Measurements from ENCODE around the gene NTHL1.

The NTHL1 gene

DNA sequence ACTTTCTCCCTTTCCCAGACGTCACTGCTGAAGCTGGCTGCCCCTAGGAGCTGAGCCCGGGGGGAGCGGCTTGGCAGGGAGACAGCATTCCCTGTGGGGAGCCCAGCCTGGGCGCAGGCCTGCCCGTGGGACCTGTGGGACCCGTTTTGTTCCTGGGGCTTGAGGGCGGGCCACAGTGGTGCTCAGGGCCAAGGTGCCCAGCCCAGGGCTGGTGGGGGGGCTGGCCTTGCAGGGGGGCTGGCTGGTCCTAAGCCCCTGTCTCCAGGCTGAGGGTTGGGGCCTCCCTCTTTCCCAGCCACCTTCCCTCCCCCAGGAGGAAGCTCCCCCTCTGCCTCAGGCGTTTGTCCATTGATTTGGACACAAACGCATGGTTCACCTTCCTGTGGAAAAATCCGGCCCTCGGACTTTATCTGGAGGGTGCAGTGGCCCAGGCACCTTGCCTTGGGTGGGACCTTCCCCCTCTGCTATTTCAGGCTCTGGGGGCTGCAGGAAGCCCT lies 16.5 kb downstream of the NTHL1 start:
- in situ Hi-C loops (cut with MboI; ENCODE audit: low sequenced_read_pairs) = no loop called here

DNA sequence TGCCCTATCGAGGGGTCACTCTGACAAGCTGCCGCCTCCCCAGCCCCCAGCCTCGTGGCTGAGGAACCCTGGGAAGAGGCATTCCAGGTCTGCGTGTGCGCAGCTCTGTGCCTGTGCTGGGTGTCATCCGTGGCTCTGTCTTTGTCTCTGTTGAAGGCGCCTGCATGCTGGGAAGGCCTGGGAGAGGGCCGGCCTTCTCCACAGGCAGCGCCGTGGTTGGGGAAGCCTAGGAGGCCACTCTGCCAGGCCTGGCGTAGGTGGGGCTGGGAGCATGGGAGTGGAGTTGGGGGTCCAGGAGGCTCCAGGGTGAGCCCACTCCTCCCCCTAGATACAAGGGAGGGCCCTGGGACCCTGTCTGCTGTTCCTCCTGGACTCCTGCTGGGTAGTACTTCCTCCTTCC lies 17.6 kb downstream of the NTHL1 start:
- in situ Hi-C loops (cut with MboI; ENCODE audit: low sequenced_read_pairs) = no loop called here

DNA sequence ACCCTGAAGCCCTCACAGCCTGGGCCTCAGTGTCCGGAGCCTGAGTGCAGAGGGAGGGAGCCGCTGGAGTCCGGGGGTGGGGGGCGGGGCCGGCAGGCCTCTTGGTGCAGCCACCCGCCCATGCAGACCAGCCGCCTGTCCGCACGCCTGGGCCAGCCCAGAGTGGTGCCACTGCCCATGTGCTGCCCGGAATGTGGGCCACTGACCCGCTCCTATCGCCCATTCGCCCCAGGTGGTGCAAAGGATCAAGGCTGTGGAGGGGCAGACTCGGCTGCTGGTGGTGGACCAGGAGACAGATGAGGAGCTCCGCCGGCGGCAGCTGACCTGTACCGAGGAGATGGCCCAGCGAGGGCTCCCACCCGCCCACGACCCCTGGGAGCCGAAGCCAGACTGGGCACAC lies 18.3 kb downstream of the NTHL1 start:
- in situ Hi-C loops (cut with MboI; ENCODE audit: low sequenced_read_pairs) = no loop called here

DNA sequence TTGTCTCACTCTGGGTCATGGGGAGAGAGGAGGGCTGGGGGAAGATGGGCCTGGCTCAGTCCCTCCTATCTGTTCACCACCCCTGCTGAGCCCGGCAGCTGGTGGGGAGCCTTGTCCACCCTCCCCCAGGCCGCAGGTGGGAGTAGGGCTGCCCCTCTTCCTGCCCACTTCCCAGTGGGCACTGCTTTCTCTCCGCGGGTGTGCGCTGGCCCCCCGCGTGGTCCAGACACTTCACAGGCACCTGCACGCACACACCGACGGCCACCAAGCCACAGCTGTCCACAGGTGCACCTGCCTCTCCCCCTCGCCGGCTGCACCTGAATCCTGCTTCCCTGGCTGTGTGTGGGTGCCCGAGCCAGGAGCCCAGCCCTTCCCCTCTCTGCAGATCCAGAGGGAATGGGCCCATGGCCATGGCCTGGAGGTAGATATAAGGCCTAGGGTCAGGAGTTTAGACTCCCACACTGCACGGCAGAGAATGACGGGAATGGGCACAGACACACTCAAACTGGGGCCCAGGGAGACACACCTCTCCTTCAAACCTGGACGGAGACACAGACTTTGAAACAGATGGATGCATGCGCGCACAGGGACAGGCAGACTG lies 18.9 kb downstream of the NTHL1 start:
- in situ Hi-C loops (cut with MboI; ENCODE audit: low sequenced_read_pairs) = no loop called here

DNA sequence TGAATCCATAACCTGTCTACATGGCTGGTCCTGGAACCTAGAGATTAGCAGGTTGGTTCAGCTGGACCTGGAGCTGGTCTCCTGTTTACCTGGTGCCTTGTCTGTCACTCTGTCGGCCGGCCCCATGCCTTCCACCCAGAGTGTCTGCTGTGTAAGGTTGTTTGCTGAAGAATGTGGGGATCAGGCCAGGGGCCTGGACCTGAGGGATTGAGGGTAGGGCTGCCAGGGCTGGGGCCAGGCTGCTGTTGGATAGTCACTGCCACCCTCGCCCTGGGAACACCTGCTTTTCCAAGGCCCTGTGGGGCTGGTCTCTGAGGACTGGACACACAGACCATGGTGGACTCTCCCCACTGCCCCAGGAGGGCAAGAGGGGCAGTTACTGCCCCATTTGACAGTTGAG lies 19.5 kb downstream of the NTHL1 start:
- in situ Hi-C loops (cut with MboI; ENCODE audit: low sequenced_read_pairs) = no loop called here

DNA sequence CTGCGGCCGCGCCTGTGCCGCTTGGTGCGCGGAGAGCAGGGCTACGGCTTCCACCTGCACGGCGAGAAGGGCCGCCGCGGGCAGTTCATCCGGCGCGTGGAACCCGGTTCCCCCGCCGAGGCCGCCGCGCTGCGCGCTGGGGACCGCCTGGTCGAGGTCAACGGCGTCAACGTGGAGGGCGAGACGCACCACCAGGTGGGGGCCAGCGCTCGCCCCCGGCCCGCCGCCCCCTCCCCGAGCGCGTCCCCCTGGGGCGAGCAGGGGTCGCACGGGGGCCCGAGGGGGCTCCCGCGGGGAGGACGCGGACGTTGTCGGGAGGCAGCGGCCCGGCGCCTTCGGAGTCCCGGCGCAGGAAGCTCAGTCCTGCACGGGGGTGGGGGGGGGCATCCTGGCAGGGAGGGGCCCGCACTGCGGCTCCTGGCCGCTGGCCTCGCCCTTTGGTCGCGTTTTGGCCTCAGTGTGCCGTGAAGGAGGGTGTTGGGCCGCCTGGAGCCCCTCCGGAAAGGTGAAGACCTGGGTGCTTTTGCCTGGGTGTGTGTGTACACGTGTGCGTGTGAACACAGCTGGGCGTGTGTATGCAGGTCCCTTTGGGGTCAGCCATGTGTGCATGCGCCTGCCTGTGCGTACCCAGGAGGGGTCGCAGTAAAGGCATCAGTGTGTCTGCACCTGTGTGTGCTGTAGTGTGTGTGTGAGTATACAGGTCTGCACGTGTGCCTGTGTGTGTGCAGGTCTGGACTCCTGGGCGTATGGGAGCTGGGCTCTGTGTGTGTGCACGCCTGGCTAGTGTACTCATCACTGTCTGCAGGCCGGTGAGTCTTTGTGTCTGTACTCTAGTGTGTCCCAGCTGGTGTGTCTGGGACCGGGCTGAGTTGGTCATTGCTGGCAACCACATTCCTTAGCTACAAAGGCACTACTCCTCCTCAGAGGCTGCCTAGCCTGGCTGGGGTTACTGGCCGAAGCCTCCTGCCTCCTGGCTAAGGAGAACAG lies 20.3 kb downstream of the NTHL1 start:
- in situ Hi-C loops (cut with MboI; ENCODE audit: low sequenced_read_pairs) = no loop called here

DNA sequence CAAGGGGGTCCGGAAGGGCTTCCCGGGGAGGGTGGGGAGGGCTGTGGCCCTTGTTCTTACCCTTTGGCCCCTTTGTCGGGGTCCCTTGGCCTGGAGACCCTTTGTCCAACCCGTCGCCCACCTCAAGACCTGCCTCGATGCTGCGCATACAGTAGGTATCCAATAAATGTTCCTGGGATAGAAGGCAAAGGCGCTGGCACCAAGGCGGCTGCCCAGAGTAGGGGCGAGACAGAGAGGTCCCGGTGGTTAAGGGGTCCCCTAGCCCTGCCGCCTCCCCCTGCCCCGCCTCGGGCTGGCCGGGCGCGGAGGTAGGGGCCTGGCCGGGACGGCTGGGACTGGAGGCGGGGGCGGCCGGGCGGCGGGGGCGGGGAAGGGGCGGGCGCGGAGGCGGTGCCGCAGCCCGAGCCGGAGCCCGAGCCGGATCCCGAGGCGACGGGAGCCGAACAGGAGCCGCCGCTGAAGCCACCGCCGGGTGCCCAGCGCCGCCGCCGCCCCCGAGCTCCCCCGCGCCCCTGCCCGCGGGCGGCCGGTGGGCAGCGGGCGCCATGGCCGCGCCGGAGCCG lies 21.1 kb downstream of the NTHL1 start, which contains the start of gene NHERF2:
Gene NHERF2, plus strand, starts transcription at position 442 of the 563 bp plus-strand sequence. Its CDS starts 104 bp downstream, at position 546.
- in situ Hi-C loops (cut with MboI; ENCODE audit: low sequenced_read_pairs) = no loop called here

DNA sequence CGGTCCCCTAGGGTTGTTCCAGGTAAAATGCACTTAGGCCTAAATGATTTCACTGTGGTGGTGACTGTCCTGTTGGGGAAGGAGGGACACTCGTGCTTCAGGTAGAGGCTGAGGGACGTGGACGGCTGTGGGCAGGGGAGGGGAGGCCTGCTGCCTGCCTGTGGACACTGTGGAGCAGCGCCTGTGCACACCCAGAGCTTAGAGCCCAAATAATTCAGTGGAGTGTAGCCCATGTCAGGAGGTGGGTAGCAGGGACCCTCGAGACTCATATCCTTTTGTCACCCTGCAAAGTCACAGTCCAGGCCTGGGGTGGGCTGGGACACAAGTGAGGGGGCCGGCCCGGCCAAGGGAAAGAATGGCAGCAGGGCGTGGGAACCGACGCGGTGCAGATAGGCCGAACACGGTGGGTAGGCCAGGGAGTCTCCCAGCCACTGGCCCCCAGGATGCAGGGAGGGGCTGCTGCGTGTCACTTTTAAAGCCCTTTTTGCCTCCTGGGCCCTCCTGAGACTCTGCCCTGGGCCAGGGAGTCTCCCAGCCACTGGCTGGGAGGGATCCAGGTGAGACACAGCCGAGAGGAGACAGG lies 21.7 kb downstream of the NTHL1 start:
- in situ Hi-C loops (cut with MboI; ENCODE audit: low sequenced_read_pairs) = no loop called here

DNA sequence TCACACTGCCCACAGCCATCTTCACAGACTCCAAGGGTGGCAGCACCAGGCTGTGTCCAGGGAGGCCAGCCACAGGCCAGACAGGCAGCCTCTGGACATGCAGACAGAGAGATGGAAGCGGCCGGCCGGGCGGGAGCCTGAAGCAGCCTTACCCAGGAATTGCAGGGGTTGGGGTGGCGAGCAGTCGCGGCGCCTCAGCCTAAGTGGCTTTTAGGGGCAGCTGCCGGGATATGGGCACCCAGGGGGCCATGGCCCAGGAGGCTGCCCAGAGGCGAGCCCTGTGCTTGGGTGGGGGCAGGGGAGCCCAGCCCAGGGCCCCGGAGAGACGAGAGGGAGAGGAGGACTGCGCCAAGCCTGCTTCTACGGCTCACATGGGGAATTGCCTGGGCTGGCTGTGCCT lies 22.4 kb downstream of the NTHL1 start:
- in situ Hi-C loops (cut with MboI; ENCODE audit: low sequenced_read_pairs) = no loop called here

DNA sequence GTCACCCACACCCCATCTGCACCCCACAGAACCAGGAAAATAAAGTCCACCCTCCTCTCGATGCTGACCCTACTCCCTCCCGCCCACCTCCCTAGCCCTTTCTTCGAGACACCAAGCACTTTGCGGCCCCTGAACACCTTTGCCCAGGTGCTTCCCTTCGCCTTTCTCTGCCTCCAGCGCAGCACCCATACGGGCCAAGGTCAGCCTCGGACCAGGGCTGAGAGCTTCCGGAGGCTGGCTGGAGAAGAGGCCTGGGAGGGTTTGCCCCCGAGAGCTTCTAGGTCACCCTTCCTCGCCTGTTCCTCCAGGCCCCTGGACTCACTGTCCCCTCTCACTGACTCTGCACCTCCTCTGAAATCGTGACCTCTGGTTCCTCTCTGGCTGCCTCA lies 23.6 kb downstream of the NTHL1 start:
- in situ Hi-C loops (cut with MboI; ENCODE audit: low sequenced_read_pairs) = loop anchor here (25.0 kb wide), 1 partner anchor 113 kb away; the partner anchor contains the start of genes PKD1 and RAB26

DNA sequence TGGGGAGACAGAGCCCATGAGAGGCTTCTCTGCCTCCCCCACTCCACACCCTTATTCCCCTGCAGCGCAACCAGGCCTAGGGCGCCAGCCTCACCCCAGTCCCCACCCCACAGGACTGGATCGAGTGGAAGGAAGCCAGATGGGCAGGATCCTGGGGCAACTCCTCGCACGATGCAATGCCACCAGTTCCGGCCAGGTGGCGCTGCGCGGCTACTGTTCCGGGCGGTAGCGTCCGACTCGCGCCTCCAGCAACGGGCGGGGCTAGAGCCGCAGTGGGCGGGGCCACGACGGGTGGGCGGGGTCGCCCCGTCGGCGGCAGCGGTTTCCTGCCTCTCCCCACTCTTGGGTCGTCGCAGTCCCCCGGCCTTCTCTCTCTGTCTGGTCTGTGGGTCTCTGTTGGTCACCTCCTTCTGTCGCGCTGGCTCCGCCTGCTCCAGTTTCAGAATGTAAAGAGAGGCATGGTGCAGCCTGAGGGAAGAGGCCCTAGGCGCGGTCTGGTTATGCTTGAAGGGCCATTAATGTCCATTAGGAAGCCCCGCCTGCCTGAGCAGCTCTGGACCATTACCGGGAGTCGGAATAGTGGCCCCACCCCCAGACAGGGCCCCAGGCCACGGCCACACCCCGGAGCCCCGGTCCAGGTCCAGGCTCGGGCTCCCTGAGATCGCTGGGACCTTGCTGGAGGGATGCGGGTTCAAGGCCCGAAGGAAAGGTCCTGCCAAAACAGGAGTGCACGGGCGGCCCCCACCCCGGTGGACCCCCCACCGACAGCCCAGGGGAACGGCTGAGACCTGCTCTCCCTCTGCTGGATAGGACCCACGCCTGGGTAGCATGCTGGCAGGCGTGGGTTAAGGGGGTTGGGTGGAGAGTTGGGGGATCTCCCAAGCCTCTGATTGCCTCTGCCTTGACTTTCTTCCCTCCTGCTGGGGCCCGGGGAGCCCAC lies 24.3 kb downstream of the NTHL1 start:
- in situ Hi-C loops (cut with MboI; ENCODE audit: low sequenced_read_pairs) = loop anchor here (25.0 kb wide), 1 partner anchor 114 kb away; the partner anchor contains the start of genes PKD1 and RAB26

DNA sequence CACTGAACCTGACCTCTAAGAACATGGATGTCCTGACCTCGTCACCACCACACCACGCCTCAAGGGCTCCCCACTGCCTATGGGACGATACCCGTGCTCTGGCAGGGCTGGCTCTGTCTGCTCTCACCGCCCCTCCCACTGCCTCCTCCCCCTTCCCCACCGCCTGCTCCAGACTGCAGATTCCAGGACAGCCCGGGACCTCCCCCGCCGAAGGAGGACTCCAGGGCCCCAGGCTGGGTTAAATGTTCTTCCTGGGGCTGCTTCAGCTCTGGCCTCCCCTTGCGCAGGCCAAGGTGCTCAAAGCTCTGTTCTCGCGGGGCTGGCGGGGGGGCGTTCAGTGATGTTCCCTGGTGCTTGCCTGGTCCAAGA lies 24.9 kb downstream of the NTHL1 start:
- in situ Hi-C loops (cut with MboI; ENCODE audit: low sequenced_read_pairs) = loop anchor here (25.0 kb wide), 1 partner anchor 115 kb away; the partner anchor contains the start of genes PKD1 and RAB26

DNA sequence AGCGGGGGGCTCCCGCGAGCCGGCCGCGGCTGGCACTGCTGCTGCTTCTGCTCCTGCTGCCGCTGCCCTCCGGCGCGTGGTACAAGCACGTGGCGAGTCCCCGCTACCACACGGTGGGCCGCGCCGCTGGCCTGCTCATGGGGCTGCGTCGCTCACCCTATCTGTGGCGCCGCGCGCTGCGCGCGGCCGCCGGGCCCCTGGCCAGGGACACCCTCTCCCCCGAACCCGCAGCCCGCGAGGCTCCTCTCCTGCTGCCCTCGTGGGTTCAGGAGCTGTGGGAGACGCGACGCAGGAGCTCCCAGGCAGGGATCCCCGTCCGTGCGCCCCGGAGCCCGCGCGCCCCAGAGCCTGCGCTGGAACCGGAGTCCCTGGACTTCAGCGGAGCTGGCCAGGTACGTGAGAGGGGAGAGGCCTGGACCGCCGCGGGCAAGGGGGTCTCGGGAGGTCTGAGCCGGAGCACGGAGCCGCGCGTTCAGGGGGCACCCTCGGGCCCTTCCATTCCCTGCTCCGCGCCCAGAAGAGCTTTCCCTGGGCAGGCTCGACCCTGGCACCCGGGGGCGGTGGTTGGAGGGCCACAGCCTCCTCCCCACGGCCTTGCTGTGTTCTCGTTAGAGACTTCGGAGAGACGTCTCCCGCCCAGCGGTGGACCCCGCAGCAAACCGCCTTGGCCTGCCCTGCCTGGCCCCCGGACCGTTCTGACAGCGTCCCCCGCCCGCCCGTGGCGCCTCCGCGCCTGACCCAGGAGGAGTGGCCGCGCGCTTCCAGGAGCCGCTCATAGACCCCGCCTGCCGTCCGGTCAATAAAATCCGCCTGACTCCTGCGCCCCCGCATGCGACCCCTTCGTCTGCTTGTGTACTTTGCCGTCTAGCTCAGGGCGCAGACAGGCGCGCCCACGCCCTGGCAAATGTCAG lies 27.5 kb downstream of the NTHL1 start:
- in situ Hi-C loops (cut with MboI; ENCODE audit: low sequenced_read_pairs) = loop anchor here (25.0 kb wide), 1 partner anchor 117 kb away; the partner anchor contains the start of genes PKD1 and RAB26

DNA sequence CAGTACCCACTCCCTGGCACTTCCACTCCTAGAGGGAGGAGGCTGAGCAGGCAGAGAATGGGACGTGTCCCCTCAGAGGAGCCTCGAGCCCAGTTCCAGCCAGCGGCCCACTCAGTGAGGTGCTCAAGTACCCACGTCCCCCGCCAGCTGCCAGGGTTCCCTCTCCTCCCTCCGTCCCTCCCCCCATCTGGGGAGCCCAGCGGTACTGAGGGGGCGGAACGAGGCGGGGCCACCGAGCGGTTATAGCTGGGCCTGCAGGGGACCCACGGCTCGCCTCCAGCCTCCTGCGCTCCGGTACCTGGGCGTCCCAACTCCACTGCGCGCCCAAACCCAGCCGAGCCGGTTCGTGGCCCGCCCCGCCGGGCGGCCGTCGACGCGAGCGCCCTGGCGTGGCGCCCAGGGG lies 28.1 kb downstream of the NTHL1 start, which contains the start of gene NPW:
Gene NPW, plus strand, starts transcription at position 268 of the 403 bp plus-strand sequence.
- in situ Hi-C loops (cut with MboI; ENCODE audit: low sequenced_read_pairs) = loop anchor here (25.0 kb wide), 1 partner anchor 118 kb away; the partner anchor contains the start of genes PKD1 and RAB26

DNA sequence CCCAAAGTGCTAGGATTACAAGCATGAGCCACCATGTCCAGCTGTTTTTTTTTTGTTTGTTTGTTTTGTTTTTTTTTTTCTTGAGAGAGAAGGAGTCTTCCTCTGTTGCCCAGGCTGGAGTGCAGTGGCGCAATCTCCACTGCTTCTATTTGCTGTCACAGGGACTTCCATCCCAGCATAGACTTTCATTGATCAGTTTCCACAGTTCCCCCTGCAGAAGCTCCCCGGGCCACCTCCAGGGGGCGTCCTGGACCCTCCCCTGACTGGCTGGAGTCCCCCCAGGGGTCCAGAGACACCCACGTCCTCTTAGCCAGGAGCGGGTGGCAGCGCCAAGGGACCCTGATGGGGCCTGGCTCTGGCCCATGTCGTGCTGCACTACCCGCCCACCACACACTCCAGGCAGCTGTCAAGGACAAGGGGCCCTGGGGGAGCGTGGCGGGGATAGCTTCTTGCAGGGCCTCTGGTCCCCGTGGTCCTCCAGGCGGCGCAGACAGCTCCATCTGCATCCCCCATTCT lies 31.2 kb downstream of the NTHL1 start:
- in situ Hi-C loops (cut with MboI; ENCODE audit: low sequenced_read_pairs) = loop anchor here (25.0 kb wide), 1 partner anchor 121 kb away; the partner anchor contains the start of genes PKD1 and RAB26

DNA sequence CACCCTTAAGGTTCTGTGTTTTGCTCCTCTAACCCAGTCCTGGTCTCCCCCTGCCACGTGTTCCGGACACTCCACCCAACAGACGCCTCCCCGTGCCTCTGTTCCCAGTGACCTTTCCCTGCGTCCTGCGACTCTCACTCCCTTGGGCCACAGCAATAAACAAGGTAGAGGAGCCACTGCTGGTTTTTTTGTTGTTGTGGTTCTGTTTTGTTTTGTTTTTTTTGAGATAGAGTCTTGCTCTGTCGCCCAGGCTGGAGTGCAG lies 31.8 kb downstream of the NTHL1 start:
- in situ Hi-C loops (cut with MboI; ENCODE audit: low sequenced_read_pairs) = loop anchor here (25.0 kb wide), 1 partner anchor 121 kb away; the partner anchor contains the start of genes PKD1 and RAB26

DNA sequence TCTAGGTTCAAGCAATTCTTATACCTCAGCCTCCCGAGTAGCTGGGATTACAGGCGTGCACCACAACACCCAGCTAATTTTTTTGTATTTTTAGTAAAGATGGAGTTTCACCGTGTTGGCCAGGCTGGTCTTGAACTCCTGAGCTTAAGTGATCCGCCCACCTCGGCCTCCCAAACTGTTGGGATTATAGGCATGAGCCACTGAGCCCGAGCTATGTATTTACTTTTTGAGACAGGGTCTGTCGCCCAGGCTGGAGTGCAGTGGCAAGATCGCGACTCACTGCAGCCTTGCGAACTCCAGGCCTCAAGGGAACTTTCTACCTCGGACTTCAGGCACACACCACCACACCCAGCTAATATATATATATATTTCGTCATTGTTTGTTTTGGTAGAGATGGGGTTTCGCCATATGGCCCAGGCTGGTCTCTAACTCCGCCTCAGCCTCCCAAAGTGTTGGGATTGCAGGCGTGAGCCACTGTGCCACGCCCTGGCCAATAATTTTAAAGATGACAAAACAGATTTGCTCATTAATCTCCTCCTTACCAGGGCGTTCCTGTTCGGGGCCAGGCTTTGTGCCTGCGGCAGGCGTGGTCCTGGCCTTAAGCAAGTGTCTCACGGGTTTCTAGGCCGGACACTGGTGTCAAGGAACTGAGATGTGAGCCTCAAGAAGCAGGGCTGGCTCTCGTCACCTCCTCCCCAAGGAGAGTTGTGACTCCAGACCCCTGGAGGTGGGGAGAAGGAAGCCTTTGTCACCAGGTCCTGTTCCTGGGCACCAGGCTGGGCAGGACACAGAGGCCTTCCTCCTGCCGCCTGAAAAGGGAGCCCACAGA lies 32.3 kb downstream of the NTHL1 start:
- in situ Hi-C loops (cut with MboI; ENCODE audit: low sequenced_read_pairs) = loop anchor here (25.0 kb wide), 1 partner anchor 122 kb away; the partner anchor contains the start of genes PKD1 and RAB26
